Measurements from ENCODE around the gene CAB39.

DNA sequence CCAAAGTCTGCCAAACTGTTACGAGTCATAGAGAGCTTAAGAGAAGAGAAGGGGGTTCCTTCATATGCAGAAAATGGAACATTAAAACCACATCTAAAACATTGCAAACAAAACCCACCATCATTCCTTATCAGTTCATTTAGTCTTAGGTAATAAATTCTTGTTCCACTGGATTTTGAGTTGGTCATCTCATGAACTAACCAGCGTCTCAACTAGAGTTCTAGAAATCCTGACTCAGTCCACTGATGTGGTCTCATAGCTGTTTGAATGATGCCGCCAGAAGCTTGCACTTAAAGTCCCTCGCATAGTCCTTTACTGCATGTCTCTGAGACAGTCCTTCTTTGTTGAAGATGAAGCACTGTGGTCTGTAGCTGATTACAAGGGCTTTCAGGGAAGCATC lies 15.0 kb upstream of the CAB39 start:
- TF ChIP-seq CTCF (IDR thresholded peaks at IDR 0.05), result no peak
- TF ChIP-seq CHD2 (IDR thresholded peaks at IDR 0.05; ENCODE audit: low read length, partially characterized antibody), result no peak
- no peak for TF ChIP-seq TEAD4 (IDR thresholded peaks at IDR 0.05; ENCODE audit: borderline replicate concordance, insufficient read depth)

All from SK-N-SH (cell line).